A549 (cell line): ENCODE data around the gene SDE2. TPM values are rescaled to one million over a fixed set of nuclear protein-coding genes. Genes with fewer than 3 reads are reported as not detected.

Source experiments
- ATAC-seq, 2 experiments: fragments of 200-7000 bp in 1 of 2; fragments of >200 bp in 1 of 2; cut with Nextera tagmentation in 1 of 2; cut with Tn5 transposase in 1 of 2; 3 replicates each; pipeline versions ENCODE4 v1.8.0 to v1.9.1; 2018 to 2020; ENCODE audit warnings: mild to moderate bottlenecking in 1 of 2, moderate library complexity in 1 of 2
- CTCF ChIA-PET: fragments of 300-600 bp; sonication (Branson Sonifier 250); formaldehyde crosslinking; extraction: SDS; loops from one replicate; lab custom pipeline; 2021; ENCODE audit warnings: antibody characterized with exemption, inconsistent platforms; lab: Yijun Ruan, JAX
- POLR2A ChIA-PET: fragments of 350-600 bp; formaldehyde crosslinking; extraction: SDS; loops from one replicate; lab custom pipeline; 2021; ENCODE audit warnings: antibody characterized with exemption, inconsistent platforms; lab: Yijun Ruan, JAX
- DNase-seq, 2 experiments: peaks; one replicate each; pipeline versions ENCODE4 v3.0.0 to v3.0.0-alpha.2; 2011 to 2016; ENCODE audit warnings: low read depth in 1 of 2, low spot score in 1 of 2
- FAIRE-seq: peaks from 2 replicates; lab custom pipeline; 2011; peaks lifted over from hg19 to GRCh38; lab: Jason Lieb, UNC
- H3K27ac ChIP-seq, 2 experiments: fragments of >200 bp; sonication (Bioruptor Twin); formaldehyde crosslinking; 3 replicates each; pipeline ENCODE4 v1.5.1; 2016 to 2017
- H3K4me1 ChIP-seq: fragments of >200 bp; sonication (Bioruptor Twin); formaldehyde crosslinking; 3 replicates; pipeline ENCODE4 v1.6.1; 2016
- H3K4me2 ChIP-seq: fragments of >200 bp; sonication (Bioruptor Twin); formaldehyde crosslinking; 3 replicates; pipeline ENCODE4 v1.6.1; 2016
- H3K4me3 ChIP-seq: fragments of >200 bp; sonication (Bioruptor Twin); formaldehyde crosslinking; 3 replicates; pipeline ENCODE4 v1.5.1; 2016
- H3K9me3 ChIP-seq: fragments of >200 bp; sonication (Bioruptor Twin); formaldehyde crosslinking; 3 replicates; pipeline ENCODE4 v1.6.1; 2016
- BHLHE40 ChIP-seq: IDR thresholded peaks from 2 replicates; pipeline ENCODE4 v1.6.1; 2012; ENCODE audit warnings: low read depth, low read length, inconsistent platforms
- CBX2 ChIP-seq: fragments of 200-600 bp; sonication (generic); IDR thresholded peaks from 2 replicates; pipeline ENCODE4 v1.6.1; 2016; ENCODE audit warnings: low read depth, mild to moderate bottlenecking, borderline replicate concordance
- CHD2 ChIP-seq: fragments of 150-350 bp; IDR thresholded peaks from 2 replicates; pipeline ENCODE4 v1.6.1; 2014; ENCODE audit warnings: low read length; ENCODE audit not compliant: partially characterized antibody
- EP300 ChIP-seq, 2 experiments: fragments of >200 bp; sonication (Bioruptor Twin); formaldehyde crosslinking; IDR thresholded peaks; 2 replicates in 1 of 2; 3 replicates in 1 of 2; pipeline ENCODE4 v1.6.1; 2016 to 2017
- FOXS1 ChIP-seq: fragments of 250-450 bp; sonication (Bioruptor Pico); IDR thresholded peaks from 2 replicates; pipeline ENCODE4 v1.5.0; 2020; ENCODE audit warnings: mild to moderate bottlenecking, moderate library complexity
- HDAC2 ChIP-seq: fragments of 200-600 bp; sonication (generic); IDR thresholded peaks from 2 replicates; pipeline ENCODE4 v1.6.1; 2016
- HEYL ChIP-seq: fragments of 250-450 bp; sonication (Bioruptor Pico); IDR thresholded peaks from 2 replicates; pipeline ENCODE4 v1.8.0; 2021; ENCODE audit warnings: mild to moderate bottlenecking, moderate library complexity
- HOXA7 ChIP-seq: fragments of 250-450 bp; sonication (Bioruptor Pico); IDR thresholded peaks from 2 replicates; pipeline ENCODE4 v1.5.0; 2020; ENCODE audit warnings: mild to moderate bottlenecking, moderate library complexity
- HOXB13 ChIP-seq: fragments of 250-450 bp; sonication (Bioruptor Pico); IDR thresholded peaks from 2 replicates; pipeline ENCODE4 v1.5.0; 2020; ENCODE audit warnings: low read depth, mild to moderate bottlenecking, moderate library complexity
- JUN ChIP-seq, 2 experiments: fragments of >200 bp; sonication (Bioruptor Twin); formaldehyde crosslinking; IDR thresholded peaks; 2 replicates in 1 of 2; 3 replicates in 1 of 2; pipeline ENCODE4 v1.6.1; 2016 to 2017
- NPAS2 ChIP-seq: fragments of 250-450 bp; sonication (Bioruptor Pico); IDR thresholded peaks from 2 replicates; pipeline ENCODE4 v1.8.0; 2022; ENCODE audit warnings: mild to moderate bottlenecking, moderate library complexity, borderline replicate concordance
- PHF8 ChIP-seq: fragments of 200-600 bp; sonication (generic); IDR thresholded peaks from 2 replicates; pipeline ENCODE4 v1.6.1; 2016; ENCODE audit warnings: low read depth, mild to moderate bottlenecking, antibody characterized with exemption, moderate library complexity, borderline replicate concordance
- RAD21 ChIP-seq, 2 experiments: fragments of >200 bp in 1 of 2; sonication (Bioruptor Twin) in 1 of 2; formaldehyde crosslinking in 1 of 2; IDR thresholded peaks in 1 of 2; conservative IDR thresholded peaks in 1 of 2; 2 replicates in 1 of 2; 3 replicates in 1 of 2; pipeline ENCODE4 v1.6.1; 2012 to 2018; ENCODE audit warnings: inconsistent platforms in 1 of 2
- RCOR1 ChIP-seq: fragments of 150-350 bp; IDR thresholded peaks from 2 replicates; pipeline ENCODE4 v1.6.1; 2014; ENCODE audit warnings: antibody characterized with exemption, low read length, low read depth
- SMC3 ChIP-seq: fragments of >200 bp; sonication (Bioruptor Twin); formaldehyde crosslinking; IDR thresholded peaks from 3 replicates; pipeline ENCODE4 v1.6.1; 2018; ENCODE audit warnings: inconsistent platforms
- ZFP36 ChIP-seq: fragments of 450-650 bp; IDR thresholded peaks from 2 replicates; pipeline ENCODE4 v1.6.1; 2014; ENCODE audit warnings: borderline replicate concordance; ENCODE audit not compliant: partially characterized antibody
- ZSCAN20 ChIP-seq: fragments of 250-450 bp; sonication (Bioruptor Pico); IDR thresholded peaks from 2 replicates; pipeline ENCODE4 v1.8.0; 2022; ENCODE audit warnings: mild to moderate bottlenecking, moderate library complexity
- WGBS: methylation state at CpG from one replicate; pipeline ENCODE4 v1.1.6; 2017; ENCODE audit errors: missing lambda C conversion rate; 5-methylcytosine and 5-hydroxymethylcytosine counted together
- polyA plus RNA-seq, 4 experiments: library from polyadenylated mRNA; depleted of rRNA in 3 of 4; stranded (reverse); fragments of >200 nt; fragmentation: RNase III in 1 of 4; extraction: RNeasy Plus Mini Kit Qiagen cat#74134 plus additional on column Dnase treatment in 1 of 4; gene quantifications; 2 replicates in 3 of 4; 3 replicates in 1 of 4; pipeline ENCODE4 v1.2.3, GENCODE V29; 2011 to 2017
- TF ChIP-seq, protein P1 (sequence below): fragments of >200 bp; sonication (Bioruptor Twin); formaldehyde crosslinking; IDR thresholded peaks from 3 replicates; pipeline ENCODE4 v1.5.1; 2016
- TF ChIP-seq, protein P2 (sequence below): fragments of 250-450 bp; sonication (Bioruptor Pico); IDR thresholded peaks from 2 replicates; pipeline ENCODE4 v1.5.0; 2021; ENCODE audit warnings: mild to moderate bottlenecking, moderate library complexity, borderline replicate concordance
- TF ChIP-seq, protein P3 (sequence below): fragments of 450-650 bp; IDR thresholded peaks from 2 replicates; pipeline ENCODE4 v1.6.1; 2014; ENCODE audit warnings: antibody characterized with exemption
- TF ChIP-seq, protein P4 (sequence below): IDR thresholded peaks from 2 replicates; pipeline ENCODE4 v1.6.1; 2012
- TF ChIP-seq, protein P5 (sequence below): fragments of 250-450 bp; sonication (Bioruptor Pico); IDR thresholded peaks from 2 replicates; pipeline ENCODE4 v1.5.0; 2020; ENCODE audit warnings: low read depth, mild to moderate bottlenecking, moderate library complexity

Gene SDE2
- polyA plus RNA-seq, 2 of the 4 experiments (the other 2 are of a cell fraction): 9.2 to 24.8 TPM

DNA sequence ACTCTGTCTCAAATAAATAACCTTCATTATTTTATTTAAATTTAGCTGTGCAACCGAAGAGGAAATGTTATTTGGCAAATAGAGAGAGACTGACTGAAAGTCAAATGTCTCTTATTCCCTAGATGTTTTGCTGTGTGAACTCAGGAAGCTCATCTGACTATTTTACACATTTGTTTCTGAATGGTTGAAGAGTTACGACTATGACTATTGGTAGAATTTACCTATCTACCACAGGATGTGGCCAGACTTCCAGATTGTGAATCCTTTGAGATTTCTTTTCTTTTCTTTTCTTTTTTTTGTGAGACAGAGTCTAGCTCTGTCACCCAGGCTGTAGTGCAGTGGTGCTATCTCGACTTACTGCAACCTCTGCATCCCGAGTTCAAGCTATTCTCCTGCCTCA is 5.3 kb upstream of the SDE2 start:
- POLR2A ChIA-PET: interaction anchor here (1.7 kb wide), 1 partner anchor 58 kb away, joined by 7 read pairs; the partner anchor contains the start of gene H3-3A
- DNase-seq: no peak
- no peak overlapping the region for H3K4me2 ChIP-seq
- H3K4me3 ChIP-seq: no peak overlapping the region
- no peaks in the 10 kb centered on the region for H3K9me3 ChIP-seq
- WGBS: 71% methylated on average over 4 of the region's 4 CpGs
- no peak for ATAC-seq
- CTCF ChIA-PET: interaction anchor here (1.1 to 1.8 kb wide), 4 partner anchors 16 to 530 kb away, joined by 3 to 7 read pairs (median 5); no protein-coding TSS in a partner anchor
- no peak overlapping the region for H3K27ac ChIP-seq
- peaks cover 13% of the 10 kb centered on the region; the same call in 2 of the 3 replicates for H3K4me1 ChIP-seq
- no peak for FAIRE-seq
- TF ChIP-seq EP300 (IDR thresholded peaks at IDR 0.05) (no peak), PHF8 (no peak), CBX2 (no peak), FOXS1 (CRISPR knock-in tag) (no peak), HOXB13 (no peak), NPAS2 (no peak), HDAC2 (no peak), JUN (IDR thresholded peaks at IDR 0.05) (no peak), SMC3 (no peak), RAD21 (conservative IDR thresholded peaks at IDR 0.05 in 1 of 2, IDR thresholded peaks at IDR 0.05 in 1 of 2) (no peak)
- TF ChIP-seq, protein P1, sequence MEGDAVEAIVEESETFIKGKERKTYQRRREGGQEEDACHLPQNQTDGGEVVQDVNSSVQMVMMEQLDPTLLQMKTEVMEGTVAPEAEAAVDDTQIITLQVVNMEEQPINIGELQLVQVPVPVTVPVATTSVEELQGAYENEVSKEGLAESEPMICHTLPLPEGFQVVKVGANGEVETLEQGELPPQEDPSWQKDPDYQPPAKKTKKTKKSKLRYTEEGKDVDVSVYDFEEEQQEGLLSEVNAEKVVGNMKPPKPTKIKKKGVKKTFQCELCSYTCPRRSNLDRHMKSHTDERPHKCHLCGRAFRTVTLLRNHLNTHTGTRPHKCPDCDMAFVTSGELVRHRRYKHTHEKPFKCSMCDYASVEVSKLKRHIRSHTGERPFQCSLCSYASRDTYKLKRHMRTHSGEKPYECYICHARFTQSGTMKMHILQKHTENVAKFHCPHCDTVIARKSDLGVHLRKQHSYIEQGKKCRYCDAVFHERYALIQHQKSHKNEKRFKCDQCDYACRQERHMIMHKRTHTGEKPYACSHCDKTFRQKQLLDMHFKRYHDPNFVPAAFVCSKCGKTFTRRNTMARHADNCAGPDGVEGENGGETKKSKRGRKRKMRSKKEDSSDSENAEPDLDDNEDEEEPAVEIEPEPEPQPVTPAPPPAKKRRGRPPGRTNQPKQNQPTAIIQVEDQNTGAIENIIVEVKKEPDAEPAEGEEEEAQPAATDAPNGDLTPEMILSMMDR: no peak
- TF ChIP-seq, protein P2, sequence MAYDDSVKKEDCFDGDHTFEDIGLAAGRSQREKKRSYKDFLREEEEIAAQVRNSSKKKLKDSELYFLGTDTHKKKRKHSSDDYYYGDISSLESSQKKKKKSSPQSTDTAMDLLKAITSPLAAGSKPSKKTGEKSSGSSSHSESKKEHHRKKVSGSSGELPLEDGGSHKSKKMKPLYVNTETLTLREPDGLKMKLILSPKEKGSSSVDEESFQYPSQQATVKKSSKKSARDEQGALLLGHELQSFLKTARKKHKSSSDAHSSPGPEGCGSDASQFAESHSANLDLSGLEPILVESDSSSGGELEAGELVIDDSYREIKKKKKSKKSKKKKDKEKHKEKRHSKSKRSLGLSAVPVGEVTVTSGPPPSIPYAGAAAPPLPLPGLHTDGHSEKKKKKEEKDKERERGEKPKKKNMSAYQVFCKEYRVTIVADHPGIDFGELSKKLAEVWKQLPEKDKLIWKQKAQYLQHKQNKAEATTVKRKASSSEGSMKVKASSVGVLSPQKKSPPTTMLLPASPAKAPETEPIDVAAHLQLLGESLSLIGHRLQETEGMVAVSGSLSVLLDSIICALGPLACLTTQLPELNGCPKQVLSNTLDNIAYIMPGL: no peak
- TF ChIP-seq, protein P3, sequence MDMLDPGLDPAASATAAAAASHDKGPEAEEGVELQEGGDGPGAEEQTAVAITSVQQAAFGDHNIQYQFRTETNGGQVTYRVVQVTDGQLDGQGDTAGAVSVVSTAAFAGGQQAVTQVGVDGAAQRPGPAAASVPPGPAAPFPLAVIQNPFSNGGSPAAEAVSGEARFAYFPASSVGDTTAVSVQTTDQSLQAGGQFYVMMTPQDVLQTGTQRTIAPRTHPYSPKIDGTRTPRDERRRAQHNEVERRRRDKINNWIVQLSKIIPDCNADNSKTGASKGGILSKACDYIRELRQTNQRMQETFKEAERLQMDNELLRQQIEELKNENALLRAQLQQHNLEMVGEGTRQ: no peak

DNA sequence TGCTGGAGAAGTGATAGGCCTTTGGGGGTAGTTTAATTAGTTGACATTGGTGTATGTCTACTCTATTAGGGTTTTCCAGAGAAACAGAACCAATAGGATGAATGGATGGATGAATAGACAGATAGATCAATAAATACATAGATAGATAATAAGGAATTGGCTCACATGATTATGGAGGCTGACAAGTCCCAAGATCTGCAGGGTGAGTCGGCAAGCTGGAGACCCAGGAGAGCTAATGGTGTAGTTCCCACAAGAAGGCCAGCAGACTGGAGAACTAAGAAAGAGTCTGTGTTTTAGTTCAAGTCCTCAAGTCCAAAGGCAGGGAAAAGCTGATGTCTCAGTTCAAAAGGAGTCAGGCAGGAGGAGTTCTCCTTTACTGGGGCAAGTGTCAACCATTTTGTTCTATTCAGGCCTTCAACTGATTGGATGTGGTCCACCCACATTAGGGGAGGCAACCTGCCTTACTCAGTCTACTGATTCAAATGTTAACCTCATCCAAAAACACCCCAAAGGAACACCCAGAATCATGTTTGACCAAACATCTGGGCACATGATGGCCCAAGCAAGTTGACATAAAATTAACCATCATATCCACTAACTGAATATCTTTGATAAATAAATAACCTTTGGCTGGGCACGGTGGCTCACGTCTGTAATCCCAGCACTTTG is 4.5 kb upstream of the SDE2 start:
- no peak overlapping the region for H3K4me3 ChIP-seq
- no peak overlapping the region for H3K27ac ChIP-seq
- DNase-seq (no peak), FAIRE-seq (no peak), ATAC-seq (no peak)
- no peak overlapping the region for H3K4me2 ChIP-seq
- H3K9me3 ChIP-seq: no peaks in the 10 kb centered on the region
- ChIA-PET CTCF (interaction anchor here (1.1 to 1.8 kb wide), 3 partner anchors 10 to 61 kb away, joined by 6 to 7 read pairs (median 6); no protein-coding TSS in a partner anchor), POLR2A (no interaction called here)
- 93% methylated on average over 3 of the region's 3 CpGs for WGBS
- TF ChIP-seq RCOR1 (no peak), CBX2 (no peak), CHD2 (no peak), FOXS1 (CRISPR knock-in tag) (no peak), ZSCAN20 (CRISPR knock-in tag) (no peak), ZFP36 (no peak), HEYL (CRISPR knock-in tag) (no peak), RAD21 (conservative IDR thresholded peaks at IDR 0.05 in 1 of 2, IDR thresholded peaks at IDR 0.05 in 1 of 2) (no peak), BHLHE40 (no peak), JUN (IDR thresholded peaks at IDR 0.05) (no peak), HOXA7 (CRISPR knock-in tag) (no peak)
- TF ChIP-seq, protein P4, sequence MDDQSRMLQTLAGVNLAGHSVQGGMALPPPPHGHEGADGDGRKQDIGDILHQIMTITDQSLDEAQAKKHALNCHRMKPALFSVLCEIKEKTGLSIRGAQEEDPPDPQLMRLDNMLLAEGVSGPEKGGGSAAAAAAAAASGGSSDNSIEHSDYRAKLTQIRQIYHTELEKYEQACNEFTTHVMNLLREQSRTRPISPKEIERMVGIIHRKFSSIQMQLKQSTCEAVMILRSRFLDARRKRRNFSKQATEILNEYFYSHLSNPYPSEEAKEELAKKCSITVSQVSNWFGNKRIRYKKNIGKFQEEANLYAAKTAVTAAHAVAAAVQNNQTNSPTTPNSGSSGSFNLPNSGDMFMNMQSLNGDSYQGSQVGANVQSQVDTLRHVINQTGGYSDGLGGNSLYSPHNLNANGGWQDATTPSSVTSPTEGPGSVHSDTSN: no peak
- TF ChIP-seq, protein P5, sequence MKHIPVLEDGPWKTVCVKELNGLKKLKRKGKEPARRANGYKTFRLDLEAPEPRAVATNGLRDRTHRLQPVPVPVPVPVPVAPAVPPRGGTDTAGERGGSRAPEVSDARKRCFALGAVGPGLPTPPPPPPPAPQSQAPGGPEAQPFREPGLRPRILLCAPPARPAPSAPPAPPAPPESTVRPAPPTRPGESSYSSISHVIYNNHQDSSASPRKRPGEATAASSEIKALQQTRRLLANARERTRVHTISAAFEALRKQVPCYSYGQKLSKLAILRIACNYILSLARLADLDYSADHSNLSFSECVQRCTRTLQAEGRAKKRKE (CRISPR knock-in tag): no peak
- peaks cover 13% of the 10 kb centered on the region; the same call in 2 of the 3 replicates for H3K4me1 ChIP-seq
